Measurements from ENCODE around the gene PCARE.

The PCARE gene

DNA sequence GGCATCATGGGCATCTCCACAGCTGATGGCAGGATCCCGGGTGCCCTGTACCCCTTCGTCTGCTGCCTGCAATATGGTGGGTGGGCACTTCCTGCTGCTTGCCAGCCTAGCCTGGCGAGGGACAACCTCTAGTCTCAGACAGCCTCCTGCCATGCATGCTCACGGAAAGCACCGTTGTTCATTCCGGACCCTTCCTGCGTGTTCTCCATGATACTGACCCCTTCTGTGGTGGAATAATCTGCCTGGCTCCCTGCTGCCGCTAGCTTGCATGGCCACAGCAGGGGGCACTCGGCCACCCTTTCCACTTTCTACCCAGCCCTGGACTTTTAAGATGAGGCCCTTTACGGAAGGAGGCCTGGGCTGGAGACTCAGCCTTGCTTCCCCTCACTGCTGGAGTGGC lies 12.0 kb downstream of the PCARE start:
- no peak for DNase-seq

- DNase-seq, result no peak
Observed at GRCh38 chr2:29061616-29062015, 12.7 kb downstream of the PCARE start.

DNA sequence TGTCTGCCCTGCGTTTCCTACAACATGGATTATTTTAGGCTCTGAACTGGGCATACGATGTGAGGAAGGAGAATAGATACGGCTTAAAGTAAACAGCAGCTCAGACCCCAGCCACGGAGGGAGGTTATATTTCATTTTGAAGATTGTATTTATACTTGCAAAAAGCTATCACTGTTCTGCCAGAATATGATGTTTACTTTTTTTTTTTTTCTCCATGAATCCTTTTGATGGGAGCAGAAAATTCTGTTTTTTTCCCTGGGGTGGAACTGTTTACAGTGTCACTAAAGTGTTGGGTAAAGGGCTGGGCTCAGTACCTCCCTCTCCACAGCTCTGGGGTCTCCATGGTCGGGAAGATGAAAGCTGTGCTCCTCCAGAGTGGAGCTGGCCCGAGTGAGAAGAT lies 13.1 kb downstream of the PCARE start:
- DNase-seq, result no peak

GRCh38 chr2:29060441-29060840 lies 13.9 kb downstream of the PCARE start:
- no peak for DNase-seq

DNA sequence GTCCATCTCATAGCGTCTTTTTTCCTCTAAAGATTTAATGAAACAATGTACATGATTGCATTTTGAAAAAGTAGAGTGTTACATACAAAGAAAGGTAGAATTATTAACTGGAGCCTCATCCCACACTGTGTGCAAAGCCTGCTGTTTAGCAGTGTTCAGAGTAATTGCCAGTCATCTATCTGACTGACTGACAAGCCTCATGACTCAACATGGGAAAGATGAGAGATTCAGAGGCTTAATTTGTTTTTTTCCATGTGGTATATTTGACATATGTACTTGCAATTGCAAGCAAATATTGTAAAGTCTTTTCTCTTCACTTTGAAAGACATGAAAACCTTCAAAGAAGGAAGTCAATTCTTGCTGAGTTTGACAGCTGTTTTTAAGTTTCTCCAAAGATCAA lies 14.7 kb downstream of the PCARE start:
- no peak for DNase-seq

GRCh38 chr2:29057006-29057405 lies 17.3 kb downstream of the PCARE start:
- DNase-seq, result no peak

DNA sequence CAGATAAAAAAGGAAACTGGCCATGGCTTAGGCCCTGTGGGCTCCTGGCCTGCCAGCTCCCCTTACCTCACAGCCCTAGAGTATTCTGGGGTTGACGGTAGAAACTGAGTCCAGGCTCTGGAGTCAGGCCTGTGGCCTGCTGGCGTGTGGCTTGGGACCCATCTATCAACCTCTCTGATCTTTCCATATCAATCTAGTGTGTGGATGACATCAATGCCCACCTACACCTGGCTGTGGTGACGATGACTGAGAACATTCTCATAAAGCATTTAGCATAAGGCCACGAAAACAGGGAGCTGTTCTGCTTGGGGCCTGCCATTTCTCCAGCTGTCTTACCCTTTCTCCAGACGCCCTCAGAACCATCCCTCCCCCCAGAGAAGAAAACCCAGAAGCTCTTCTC lies 17.9 kb downstream of the PCARE start:
- DNase-seq, result no peak

GRCh38 chr2:29055601-29056000 lies 18.7 kb downstream of the PCARE start:
- DNase-seq, result no peak

- DNase-seq, result no peak
Observed at GRCh38 chr2:29054430-29054829, 19.9 kb downstream of the PCARE start.

DNA sequence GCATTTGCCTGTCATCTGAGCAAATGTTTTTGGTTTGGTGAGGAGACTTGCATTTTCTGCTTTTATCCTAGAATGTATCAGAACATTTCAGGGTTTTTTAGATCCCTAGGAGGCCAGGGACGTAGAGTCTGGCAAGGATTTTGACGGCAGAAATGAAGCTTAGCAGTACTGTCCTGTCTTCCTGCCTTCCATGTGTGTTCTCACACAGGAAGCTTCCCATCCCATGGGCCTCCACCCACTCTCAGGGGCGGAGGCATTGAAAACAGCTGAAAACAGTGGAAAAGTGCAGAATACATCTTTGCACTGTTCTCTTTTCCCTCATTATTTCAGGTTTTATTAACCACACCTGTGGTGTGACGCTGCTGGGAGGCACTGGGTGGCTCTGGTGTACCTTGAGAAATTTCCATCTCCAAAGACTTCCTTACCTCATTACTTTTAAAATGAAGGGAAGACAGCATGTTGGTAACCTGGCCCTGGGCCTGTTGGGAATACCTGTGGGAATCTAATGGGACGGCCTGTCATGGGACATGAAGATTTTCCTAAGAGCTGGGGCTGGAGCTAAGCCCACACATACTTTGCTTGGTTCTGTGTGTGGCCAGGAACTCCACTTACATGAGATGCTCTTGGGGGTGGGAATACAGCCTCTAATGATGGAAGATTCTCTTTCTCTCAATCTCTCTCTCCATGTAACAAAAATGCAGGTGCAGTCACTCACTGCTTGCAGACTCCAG lies 20.5 kb downstream of the PCARE start:
- DNase-seq, result no peak

DNA sequence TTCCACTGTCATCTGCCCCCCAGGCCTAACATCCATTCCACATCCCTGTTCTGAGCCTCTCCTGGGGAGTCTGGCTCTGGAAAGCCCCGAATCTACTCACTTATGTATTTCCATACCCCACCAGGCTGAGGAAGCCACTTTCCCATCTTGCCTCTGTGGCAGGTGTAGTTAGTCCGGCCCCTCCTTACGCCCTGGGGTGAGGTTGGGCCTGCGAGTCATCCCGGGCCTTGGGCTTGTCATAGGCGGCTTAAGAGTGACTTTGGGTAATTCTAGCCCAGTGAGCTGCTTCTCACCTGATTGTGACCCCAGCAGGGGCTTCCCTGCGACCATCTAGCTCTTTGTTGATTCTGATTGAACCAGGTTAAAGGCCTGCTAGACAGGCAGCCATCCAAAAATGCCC lies 21.1 kb downstream of the PCARE start:
- no peak for DNase-seq

DNA sequence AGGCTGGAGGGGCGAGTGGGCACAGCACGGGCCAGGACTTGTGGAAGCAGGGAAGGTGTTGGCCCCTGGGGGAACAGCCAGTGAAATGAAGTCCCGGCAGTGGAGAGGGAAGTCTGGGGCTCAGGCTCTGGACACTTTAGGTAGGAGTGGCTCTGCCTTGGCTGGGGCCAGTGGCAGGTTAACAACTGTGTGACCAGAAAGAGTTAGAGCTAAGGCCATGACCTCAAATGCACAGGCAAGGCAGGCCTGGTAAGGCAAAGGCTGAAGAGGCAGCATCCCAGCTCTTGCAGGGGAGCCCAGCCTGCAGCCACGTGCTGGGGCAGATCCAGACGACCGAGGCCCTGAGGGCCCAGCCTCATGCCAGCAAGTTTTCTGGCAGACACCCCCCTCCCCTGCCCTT lies 21.5 kb downstream of the PCARE start:
- DNase-seq, result no peak

DNA sequence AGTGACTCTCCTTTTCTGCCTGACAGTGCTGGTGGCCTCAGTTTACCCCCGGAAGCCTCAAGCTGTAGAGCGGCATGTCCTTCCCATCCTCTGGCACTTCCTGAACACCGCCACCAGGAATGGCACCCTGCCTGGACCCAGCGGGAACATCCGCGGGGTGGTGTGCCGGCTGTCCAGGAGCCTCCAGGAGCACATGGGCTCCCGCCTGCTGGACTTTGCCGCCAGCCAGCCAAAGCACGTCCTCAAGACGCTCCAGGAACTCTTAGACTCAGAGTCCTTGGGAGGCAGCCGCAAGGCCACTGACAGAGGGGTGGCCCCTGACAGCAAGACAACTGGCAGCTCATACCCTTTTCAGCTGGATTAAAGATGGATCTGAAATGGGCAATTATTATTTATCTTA lies 22.6 kb downstream of the PCARE start:
- DNase-seq, result no peak

DNA sequence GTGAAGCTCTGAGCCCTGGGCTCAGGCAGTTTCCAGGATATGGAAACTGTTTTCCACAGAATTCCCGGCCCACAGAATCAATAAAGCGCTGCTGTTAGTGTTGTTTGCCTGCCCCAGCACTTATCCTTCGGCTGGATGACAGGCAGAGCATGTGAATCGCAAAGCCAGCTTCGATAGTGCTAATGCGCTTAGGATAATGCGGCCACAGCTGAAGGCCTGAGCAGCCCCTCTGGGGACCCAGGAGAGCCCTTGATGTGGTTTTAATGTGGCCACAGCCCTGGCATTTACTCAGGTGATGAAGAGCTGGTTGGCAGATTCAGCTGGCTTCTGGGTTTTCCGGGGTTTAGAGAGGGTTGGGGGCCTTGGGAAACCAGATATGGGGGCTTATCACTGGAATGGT lies 23.7 kb downstream of the PCARE start:
- DNase-seq, result no peak

DNA sequence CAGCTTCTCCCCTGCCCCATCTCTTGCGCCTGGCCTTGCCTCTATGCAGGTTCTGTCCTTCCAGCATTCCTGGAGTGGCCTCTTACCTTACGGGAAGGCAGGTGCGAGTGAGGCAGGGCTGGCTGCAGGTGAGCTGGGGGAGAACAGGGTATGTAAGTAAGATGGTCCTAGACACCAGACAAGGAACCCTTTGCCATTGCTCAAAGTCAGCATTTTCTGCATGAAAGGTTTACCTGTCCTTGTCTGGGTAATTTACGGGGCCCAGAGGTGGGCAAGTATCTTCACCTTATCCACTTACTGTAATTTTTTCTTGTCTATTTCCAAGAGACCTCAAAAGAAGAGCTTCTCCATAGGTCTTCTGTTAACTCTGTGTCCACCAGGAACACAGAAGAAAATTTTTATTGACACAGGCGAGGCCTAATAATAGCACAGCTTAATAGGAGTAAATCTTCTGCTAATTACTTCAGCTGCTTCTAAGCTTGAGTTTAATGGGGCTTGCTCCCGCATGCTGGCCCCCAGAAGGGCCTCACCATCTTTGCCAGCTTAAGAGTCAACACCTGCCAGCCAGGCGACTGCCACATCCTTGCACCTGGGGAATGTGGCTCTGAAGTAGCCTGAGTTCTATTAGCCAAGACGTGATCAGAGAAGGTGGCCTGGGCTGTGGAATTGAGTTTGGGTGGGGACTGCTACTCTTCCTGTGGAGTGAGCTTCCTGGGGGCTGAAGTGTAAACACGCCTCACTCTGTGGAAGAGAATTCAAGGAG lies 27.1 kb downstream of the PCARE start:
- DNase-seq, result no peak

DNA sequence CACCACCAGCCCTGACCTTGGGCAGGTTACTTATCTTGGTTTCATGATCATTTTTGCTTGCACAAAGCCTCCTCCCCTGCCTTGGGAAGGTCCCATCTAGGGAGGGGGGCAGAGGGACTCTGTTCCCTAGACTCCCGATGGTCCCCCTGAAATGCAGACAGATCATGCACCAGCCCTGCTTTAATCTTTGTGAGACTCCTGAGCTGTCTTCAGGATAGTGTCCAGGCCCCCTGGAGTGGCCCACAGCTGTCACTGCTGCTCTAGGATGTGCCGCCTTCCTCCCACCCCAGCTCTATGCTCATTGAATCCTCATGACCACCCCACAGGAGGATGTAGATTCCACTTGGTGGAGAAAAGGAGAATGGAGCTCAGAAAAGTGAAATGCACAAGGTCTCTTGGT lies 28.0 kb downstream of the PCARE start:
- DNase-seq, result no peak

- no peak for DNase-seq
Observed at GRCh38 chr2:29044459-29044858, 29.9 kb downstream of the PCARE start.

DNA sequence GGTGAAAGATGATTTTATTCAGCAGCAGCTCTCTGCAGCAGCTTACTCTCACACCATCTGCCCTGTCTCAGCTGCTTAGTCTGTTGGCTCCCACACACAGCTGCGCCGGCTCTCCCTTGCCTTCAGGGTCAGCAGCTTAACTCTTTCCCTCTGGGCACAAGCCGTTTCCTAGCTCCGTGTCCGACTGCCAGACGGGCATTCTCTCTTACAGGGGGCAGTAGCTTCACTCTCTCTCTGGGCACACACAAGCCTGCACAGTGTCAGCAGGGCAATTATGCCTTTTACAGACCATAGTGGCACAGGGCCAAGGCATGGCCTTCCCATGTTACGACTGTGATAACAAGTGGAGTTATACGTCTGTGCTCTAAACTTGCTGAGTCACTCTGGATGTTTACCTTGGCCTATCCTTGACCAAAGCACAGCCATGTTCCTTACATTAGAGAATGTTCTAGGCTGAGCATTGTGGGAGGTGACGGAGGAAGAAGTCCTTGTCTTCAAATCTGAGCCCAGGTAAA lies 31.7 kb downstream of the PCARE start:
- no peak for DNase-seq

DNA sequence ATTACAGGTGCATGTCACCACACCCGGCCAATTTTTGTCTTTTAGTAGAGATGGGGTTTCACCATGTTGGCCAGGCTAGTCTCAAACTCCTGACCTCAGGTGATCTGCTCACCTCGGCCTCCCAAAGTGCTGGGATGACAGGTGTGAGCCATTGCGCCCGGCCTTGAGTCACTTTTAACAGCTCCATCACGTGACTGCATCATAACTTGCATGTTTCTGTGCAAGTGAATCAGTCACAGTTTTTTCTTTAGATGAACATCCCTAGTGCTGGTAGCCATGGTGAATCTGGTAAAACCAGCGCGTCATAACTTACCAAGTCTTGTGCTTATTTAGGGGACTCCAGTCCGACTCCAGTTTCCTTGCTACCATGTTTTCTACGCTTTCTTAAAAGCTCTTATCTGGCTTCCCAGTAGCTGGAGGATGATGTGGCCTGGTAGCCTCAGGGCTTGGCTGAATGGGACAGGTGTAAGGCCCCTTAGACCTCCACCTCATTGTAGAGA lies 33.1 kb downstream of the PCARE start:
- DNase-seq, result no peak

DNA sequence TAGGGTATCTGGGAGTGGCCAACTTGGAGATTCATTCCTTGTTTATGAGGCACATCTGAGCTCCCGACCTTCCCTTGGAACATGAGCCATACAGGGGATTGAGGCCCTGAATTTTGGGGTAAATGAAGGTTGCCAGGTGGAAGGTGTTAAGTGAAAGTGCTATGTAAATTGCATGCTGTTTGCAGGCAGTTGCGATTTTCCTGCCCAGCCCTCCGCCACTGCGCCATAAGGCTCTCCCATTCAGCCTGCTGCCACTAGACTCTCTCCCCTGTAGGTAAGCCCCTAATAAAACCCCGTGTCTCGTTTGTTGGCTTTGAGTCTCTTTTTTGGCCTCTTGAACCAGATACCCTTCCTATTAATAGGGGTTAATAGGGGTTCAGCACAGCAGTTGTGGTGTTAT lies 33.8 kb downstream of the PCARE start:
- DNase-seq, result no peak

DNA sequence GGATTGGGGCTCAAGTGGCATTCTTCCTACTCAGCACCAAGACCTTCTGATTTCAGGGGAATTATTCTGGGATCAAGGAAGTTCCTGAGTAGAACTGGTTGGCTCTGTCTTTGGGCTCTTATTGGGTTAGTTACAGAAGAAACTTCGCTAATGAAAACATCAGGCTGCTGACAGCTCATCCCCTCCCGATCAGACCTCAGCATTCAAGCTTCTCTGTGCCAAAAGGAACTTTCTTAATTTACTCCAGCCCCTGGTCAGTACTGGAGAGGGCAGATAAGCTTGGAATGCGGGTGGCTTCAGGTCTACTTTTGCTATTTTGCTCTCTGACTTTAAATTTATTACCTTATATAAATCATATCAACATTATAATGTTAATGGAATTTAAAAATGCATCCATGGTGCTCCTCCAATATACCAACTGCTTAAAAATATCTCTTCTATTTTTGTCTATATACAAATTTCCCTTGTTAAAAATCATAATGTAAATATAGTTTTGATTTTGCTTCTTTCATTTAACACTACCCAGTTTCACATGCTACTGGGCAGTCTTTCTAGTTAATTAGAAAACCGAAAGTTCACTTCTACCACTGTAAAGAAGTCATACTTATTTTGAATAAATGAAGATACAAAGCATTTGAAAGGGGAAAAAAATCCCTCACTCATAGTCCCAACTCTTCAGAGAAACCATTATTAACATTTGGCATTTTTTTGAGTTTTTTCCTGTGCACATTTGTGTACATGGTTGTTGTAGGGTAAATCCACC lies 34.4 kb downstream of the PCARE start:
- no peak for DNase-seq

DNA sequence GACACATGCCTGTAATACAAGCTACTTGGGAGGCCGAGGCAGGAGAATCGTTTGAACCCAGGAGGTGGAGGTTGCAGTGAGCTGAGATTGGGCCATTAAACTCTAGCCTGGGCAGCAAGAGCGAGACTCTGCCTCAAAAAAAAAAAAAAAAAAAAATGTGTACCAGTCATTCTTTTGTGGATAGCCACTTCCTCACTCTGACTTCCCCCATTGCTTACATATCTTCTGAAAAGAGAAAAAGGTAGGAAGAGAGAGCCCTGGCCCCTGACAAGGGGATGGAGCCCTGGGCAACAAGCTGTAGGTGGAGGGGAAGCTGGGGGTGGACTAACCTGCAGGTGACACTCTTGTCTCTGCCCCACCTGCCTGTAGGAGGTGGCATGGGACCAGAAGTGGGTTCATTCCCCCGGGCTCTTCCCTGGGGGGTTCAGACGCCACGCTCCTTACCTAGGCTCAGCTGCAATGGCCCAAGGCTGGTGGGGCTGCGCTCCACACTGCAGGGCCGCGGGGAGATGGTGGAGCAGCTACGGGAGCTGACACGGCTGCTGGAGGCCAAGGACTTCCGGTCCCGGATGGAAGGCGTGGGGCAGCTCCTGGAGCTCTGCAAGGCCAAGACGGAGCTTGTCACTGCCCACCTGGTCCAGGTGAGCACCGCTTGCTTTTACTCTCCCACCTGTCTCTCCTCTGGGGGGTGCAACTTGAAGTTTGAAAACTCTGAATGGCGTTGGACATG lies 39.1 kb downstream of the PCARE start:
- no peak for DNase-seq

- DNase-seq, result no peak
Observed at GRCh38 chr2:29033656-29034055, 40.7 kb downstream of the PCARE start.

Data from CD4-positive, alpha-beta T cell treated with Interleukin-17A for 4 hours (primary cell).